Stomach (tissue), 9 donors: ENCODE data around the gene SAP25. TPM values are rescaled to one million over a fixed set of nuclear protein-coding genes. Genes with fewer than 3 reads are reported as not detected.
A peak's percentile ranks its signal among the peaks of the same experiment; 100 is the strongest.
"Not testable (repeated sequence)": the region's sequence is repeated elsewhere in the genome, so short reads cannot be mapped to it uniquely, and the experiment has no call there.

Experiments
- DNase-seq, 2 donors: peaks; one replicate each; pipeline versions ENCODE4 v3.0.0 to v3.0.0-alpha.2; 2013 to 2019
- H3K27ac ChIP-seq, 5 donors: fragments of 200-600 bp in 4 of 5; sonication (generic) in 4 of 5; one replicate each; pipeline ENCODE4 v1.5.1; 2013 to 2019; ENCODE audit warnings: mild to moderate bottlenecking in 1 of 5, moderate library complexity in 1 of 5
- H3K27me3 ChIP-seq, 3 donors: fragments of 200-600 bp; sonication (generic); one replicate each; pipeline ENCODE4 v1.5.1; 2017 to 2019; ENCODE audit warnings: mixed run types in 1 of 3
- H3K36me3 ChIP-seq, 4 donors: fragments of 200-600 bp; sonication (generic); 1 replicate in 3 of 4; 2 replicates in 1 of 4; pipeline ENCODE4 v1.5.1; 2016 to 2019
- H3K4me1 ChIP-seq, 4 donors: fragments of 200-600 bp; sonication (generic); one replicate each; pipeline ENCODE4 v1.5.1; 2016 to 2019
- H3K4me3 ChIP-seq, 4 donors: fragments of 200-600 bp; sonication (generic) in 3 of 4; one replicate each; pipeline ENCODE4 v1.5.1; 2016 to 2019; ENCODE audit warnings: mild to moderate bottlenecking in 1 of 4
- H3K9me3 ChIP-seq, 4 donors: fragments of 200-600 bp; sonication (generic); one replicate each; pipeline ENCODE4 v1.5.1; 2016 to 2019
- EP300 ChIP-seq: sonication (generic); formaldehyde crosslinking; IDR thresholded peaks from one replicate; pipeline ENCODE4 v1.6.1; 2017; ENCODE audit warnings: antibody characterized with exemption
- POLR2A ChIP-seq, 4 donors: fragments of 450-650 bp; IDR thresholded peaks; one replicate each; pipeline ENCODE4 v1.6.1; 2016; ENCODE audit warnings: antibody characterized with exemption in 4 of 4, control low read depth in 2 of 4, mild to moderate bottlenecking in 1 of 4, moderate library complexity in 1 of 4
- POLR2AphosphoS5 ChIP-seq, 3 donors: sonication (generic); formaldehyde crosslinking; IDR thresholded peaks; one replicate each; pipeline ENCODE4 v1.6.1; 2016; ENCODE audit warnings: antibody characterized with exemption in 3 of 3
- WGBS, 5 donors: extraction: QIAGEN DNeasy Blood & Tissue Kit in 3 of 5; methylation state at CpG; one replicate each; pipeline versions ENCODE4 v1.1.5 to v1.1.7; 2013 to 2018; 5-methylcytosine and 5-hydroxymethylcytosine counted together
- intact Hi-C: fragments of 100-400 bp; cut with DNase I; formaldehyde crosslinking; loops from one replicate; pipeline ENCODE4 v1.15.1; 2023; ENCODE audit warnings: low total_unique reads
- polyA plus RNA-seq, 3 donors: library from polyadenylated mRNA; stranded (reverse); fragments of 200-250 nt; gene quantifications; one replicate each; pipeline ENCODE4 v1.2.3, GENCODE V29; 2013
- total RNA-seq, 5 donors: library from RNA; depleted of rRNA; stranded (reverse); fragments of >200 nt; gene quantifications; one replicate each; pipeline versions ENCODE4 v1.1.0 to v1.2.3, GENCODE V29; 2014 to 2016
- TF ChIP-seq, protein P1 (sequence below), 7 experiments: fragments of 450-650 bp in 4 of 7; fragments of 200-600 bp in 3 of 7; sonication (generic) in 3 of 7; IDR thresholded peaks; one replicate each; pipeline ENCODE4 v1.5.1; 2016 to 2019; ENCODE audit warnings: antibody characterized with exemption in 7 of 7, control low read depth in 2 of 7, mild to moderate bottlenecking in 1 of 7
- donor health status: healthy with polysubstance abuse.
- donor health status: Bipolar disorder and iron deficiency.
- donor health status: healthy.

SAP25 gene
- total and polyA plus RNA-seq, 8 donors: 0.92 to 4.7 (median 1.8) TPM; not detected in 3

DNA sequence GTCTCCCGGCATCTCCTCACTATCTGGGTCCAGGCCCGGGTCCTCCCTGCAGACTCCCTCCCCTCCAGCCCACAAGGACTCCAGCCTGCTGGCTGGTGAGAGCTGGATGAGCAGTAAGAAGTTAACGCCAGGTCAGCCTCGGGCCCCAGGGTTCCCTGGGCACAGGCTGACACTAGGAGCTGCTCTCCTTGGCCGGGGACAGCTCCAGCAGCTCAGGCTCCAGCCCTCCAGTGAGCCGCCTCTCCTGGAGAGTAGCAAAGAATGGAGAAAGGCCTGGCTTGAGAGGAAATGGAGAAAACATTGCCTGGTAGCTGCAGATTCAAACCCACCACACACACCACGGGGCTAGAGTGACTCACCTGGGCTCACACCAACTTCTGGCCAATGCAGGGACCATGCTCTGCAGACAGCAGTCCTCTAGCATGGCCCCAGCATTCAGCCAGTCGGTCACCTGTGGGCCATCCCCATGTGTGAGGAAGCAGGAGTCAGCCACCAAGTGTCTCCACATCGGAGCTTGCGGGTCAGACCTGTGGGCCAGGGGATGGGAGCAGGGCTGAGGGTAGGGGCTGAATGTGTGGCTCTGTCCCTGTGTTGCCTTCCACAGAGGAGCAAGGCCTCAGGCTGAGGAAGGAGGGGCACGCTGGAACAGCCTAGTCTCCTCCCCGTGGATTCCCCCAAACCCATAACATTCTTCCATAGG lies 6.5 kb downstream of the SAP25 start:
- 73 to 83% (median 83%) methylated on average over 10 to 12 of the region's 12 CpGs for WGBS, 5 donors
- Histone ChIP-seq H3K4me3 (no peak overlapping the region), H3K9me3 (no peaks in the 10 kb centered on the region), H3K4me1 (peaks cover 17 to 49% (median 44%) of the 10 kb centered on the region in 4 donors), H3K27me3 (peaks cover 0 to 14% (median 8%) of the 10 kb centered on the region in 3 donors), H3K36me3 (peaks cover 7 to 41% (median 33%) of the 10 kb centered on the region in 4 donors), H3K27ac (no peak overlapping the region)
- no peak for DNase-seq
- intact Hi-C loops: no loop called here
- TF ChIP-seq POLR2A (IDR thresholded peaks at IDR 0.05) (no peak), POLR2AphosphoS5 (IDR thresholded peaks at IDR 0.05) (no peak), EP300 (no peak)
- TF ChIP-seq, protein P1, sequence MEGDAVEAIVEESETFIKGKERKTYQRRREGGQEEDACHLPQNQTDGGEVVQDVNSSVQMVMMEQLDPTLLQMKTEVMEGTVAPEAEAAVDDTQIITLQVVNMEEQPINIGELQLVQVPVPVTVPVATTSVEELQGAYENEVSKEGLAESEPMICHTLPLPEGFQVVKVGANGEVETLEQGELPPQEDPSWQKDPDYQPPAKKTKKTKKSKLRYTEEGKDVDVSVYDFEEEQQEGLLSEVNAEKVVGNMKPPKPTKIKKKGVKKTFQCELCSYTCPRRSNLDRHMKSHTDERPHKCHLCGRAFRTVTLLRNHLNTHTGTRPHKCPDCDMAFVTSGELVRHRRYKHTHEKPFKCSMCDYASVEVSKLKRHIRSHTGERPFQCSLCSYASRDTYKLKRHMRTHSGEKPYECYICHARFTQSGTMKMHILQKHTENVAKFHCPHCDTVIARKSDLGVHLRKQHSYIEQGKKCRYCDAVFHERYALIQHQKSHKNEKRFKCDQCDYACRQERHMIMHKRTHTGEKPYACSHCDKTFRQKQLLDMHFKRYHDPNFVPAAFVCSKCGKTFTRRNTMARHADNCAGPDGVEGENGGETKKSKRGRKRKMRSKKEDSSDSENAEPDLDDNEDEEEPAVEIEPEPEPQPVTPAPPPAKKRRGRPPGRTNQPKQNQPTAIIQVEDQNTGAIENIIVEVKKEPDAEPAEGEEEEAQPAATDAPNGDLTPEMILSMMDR (IDR thresholded peaks at IDR 0.05): no peak

DNA sequence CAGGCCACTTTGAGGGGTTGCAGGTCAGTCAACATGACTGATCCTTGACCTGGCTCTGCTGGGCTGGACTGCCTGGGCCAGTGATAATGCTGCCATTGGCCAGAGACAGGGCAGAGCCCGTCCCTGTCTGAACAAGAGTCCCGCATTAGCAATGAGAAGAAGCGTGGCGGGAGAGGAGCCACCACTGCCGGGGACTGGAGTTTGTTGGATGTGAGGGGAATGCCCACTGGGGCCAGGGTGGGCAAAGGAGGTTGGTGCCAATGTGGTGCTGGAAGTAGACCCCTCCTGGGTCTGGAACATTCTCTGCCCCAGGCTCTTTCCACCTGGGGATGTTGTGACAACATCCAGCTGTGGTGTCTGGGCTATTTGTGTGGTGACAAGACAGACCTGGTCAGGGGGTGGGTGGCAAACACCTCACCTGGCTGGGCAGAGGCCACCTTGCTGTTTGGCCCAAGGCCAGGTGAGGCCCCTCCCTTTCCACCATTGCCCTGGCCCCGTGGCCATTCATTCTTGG lies 7.6 kb downstream of the SAP25 start:
- Histone ChIP-seq H3K4me1 (peaks cover 17 to 45% (median 39%) of the 10 kb centered on the region in 4 donors), H3K4me3 (no peak overlapping the region), H3K27ac (no peak overlapping the region), H3K27me3 (peaks cover 0 to 11% (median 8%) of the 10 kb centered on the region in 3 donors), H3K36me3 (peaks cover 7 to 52% (median 43%) of the 10 kb centered on the region in 4 donors), H3K9me3 (no peaks in the 10 kb centered on the region)
- TF ChIP-seq, protein P1 (IDR thresholded peaks at IDR 0.05): no peak
- no peak for TF ChIP-seq POLR2AphosphoS5 (IDR thresholded peaks at IDR 0.05)
- TF ChIP-seq POLR2A (IDR thresholded peaks at IDR 0.05): no peak
- TF ChIP-seq EP300: no peak
- DNase-seq: no peak
- WGBS, 5 donors: 81 to 87% (median 82%) methylated on average over 5 to 6 of the region's 6 CpGs
- intact Hi-C loops: no loop called here

DNA sequence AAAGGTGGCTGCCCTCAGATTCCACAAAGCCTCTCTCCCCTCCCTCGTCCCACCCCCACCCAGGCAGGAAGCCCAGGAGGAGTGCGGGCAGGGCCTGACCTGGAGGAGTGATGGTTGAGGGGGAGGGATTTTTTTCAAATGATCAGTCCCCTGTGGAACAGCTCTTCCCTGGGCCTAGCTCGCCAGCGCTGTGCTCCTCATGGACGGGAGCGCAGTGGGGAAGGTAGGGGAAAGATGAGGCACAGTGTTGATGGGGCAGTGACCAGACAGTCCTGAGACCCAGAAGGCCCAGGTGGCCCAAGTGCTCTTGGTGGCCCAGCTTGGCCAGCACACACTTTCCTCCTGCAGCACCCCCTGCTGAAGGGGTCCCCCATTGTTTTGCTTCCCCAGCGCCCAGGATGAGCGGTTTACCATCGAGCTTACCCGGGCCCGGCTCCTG lies 8.5 kb downstream of the SAP25 start:
- TF ChIP-seq POLR2A (IDR thresholded peaks at IDR 0.05): no peak
- intact Hi-C loops: no loop called here
- no peak overlapping the region for H3K27ac ChIP-seq
- no peaks in the 10 kb centered on the region for H3K9me3 ChIP-seq
- H3K4me1 ChIP-seq: peaks cover 10 to 36% (median 30%) of the 10 kb centered on the region in 4 donors
- peaks cover 7 to 59% (median 45%) of the 10 kb centered on the region in 4 donors for H3K36me3 ChIP-seq
- 91 to 96% (median 96%) methylated on average over 11 of the region's 11 CpGs for WGBS, 5 donors
- DNase-seq: no peak
- peaks cover 0 to 5% (median 4%) of the 10 kb centered on the region in 3 donors for H3K27me3 ChIP-seq
- H3K4me3 ChIP-seq: no peak overlapping the region

DNA sequence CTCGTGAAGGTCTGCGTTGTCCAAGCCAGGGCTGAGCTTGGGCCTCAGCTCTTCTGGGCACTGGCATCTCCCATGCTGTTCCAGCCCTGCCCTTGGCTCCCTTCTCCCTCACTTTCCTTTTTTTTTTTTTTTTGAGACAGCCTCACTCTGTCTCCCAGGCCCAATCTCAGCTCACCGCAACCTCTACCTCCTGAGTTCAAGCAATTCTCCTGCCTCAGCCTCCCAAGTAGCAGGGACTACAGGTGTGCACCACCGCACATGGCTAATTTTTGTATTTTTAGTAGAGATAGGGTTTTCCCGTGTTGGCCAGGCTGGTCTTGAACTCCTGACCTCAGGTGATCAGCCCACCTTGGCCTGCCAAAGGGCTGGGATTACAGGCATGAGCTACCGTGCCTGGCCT lies 9.3 kb downstream of the SAP25 start:
- intact Hi-C loops: loop anchor here (5.0 kb wide), 1 partner anchor 92 kb away; no protein-coding TSS in a partner anchor
- Histone ChIP-seq H3K36me3 (peaks cover 7 to 62% (median 45%) of the 10 kb centered on the region in 4 donors), H3K4me1 (peaks cover 5 to 35% (median 29%) of the 10 kb centered on the region in 4 donors)
- H3K4me3 ChIP-seq, DNase-seq, H3K27ac ChIP-seq, H3K9me3 ChIP-seq, H3K27me3 ChIP-seq: not testable (repeated sequence)
- 86 to 92% (median 89%) methylated on average over 6 of the region's 6 CpGs for WGBS, 5 donors

DNA sequence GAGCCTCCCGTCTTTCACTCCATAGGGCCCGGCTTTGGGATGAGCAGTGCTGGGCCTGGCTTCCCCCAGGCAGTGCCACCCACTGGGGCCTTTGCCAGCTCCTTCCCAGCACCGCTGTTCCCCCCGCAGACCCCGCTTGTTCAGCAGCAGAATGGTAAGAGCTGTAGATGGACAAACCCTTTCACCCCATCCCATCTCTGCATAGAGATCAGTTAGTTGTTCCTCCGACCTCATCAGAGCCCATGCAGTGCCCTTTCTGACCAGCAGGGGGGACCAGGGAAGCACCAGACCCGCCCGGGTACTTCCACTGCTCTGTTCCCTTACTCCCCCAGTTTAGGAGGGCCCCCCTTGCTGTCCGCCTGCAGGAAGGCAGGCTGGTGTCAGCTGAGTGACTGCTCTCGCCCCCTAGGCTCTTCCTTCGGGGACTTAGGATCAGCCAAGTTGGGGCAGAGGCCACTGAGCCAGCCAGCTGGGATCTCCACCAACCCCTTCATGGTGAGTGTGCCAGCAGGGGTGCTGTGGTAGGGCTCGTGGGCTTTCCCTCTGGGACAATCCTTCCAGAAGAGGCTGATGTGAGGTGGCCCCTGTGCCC lies 9.8 kb downstream of the SAP25 start:
- peak; percentile 87 to 89 for DNase-seq
- Histone ChIP-seq H3K9me3 (no peaks in the 10 kb centered on the region), H3K4me3 (no peak overlapping the region), H3K36me3 (peaks cover 7 to 65% (median 45%) of the 10 kb centered on the region in 4 donors), H3K27ac (no peak overlapping the region), H3K27me3 (no peaks in the 10 kb centered on the region), H3K4me1 (peaks cover 4 to 35% (median 29%) of the 10 kb centered on the region in 4 donors)
- WGBS, 5 donors: 30 to 34% (median 31%) methylated on average over 12 of the region's 12 CpGs
- intact Hi-C loops: loop anchor here (5.0 kb wide), 1 partner anchor 92 kb away; no protein-coding TSS in a partner anchor
- TF ChIP-seq EP300 (no peak), POLR2AphosphoS5 (IDR thresholded peaks at IDR 0.05) (no peak), POLR2A (IDR thresholded peaks at IDR 0.05) (no peak)
- TF ChIP-seq, protein P1 (IDR thresholded peaks at IDR 0.05): peak in 6 of 7 experiments; percentile 52 to 99 (median 97)
